ENCODE measurements around the gene RCOR3. TPM values are rescaled to one million over a fixed set of nuclear protein-coding genes. Genes with fewer than 3 reads are reported as not detected.

The RCOR3 gene
- total RNA-seq, 1 donor from 2014 or later = 7.6 TPM

GRCh38 chr1:211326140-211326527 is 67.0 kb downstream of the RCOR3 start:
- TF ChIP-seq, protein P1, sequence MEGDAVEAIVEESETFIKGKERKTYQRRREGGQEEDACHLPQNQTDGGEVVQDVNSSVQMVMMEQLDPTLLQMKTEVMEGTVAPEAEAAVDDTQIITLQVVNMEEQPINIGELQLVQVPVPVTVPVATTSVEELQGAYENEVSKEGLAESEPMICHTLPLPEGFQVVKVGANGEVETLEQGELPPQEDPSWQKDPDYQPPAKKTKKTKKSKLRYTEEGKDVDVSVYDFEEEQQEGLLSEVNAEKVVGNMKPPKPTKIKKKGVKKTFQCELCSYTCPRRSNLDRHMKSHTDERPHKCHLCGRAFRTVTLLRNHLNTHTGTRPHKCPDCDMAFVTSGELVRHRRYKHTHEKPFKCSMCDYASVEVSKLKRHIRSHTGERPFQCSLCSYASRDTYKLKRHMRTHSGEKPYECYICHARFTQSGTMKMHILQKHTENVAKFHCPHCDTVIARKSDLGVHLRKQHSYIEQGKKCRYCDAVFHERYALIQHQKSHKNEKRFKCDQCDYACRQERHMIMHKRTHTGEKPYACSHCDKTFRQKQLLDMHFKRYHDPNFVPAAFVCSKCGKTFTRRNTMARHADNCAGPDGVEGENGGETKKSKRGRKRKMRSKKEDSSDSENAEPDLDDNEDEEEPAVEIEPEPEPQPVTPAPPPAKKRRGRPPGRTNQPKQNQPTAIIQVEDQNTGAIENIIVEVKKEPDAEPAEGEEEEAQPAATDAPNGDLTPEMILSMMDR (IDR thresholded peaks at IDR 0.05; ENCODE audit: insufficient read depth, low read length, severe bottlenecking) = no peak
- peak overlapping the region; percentile 48 for H3K4me3 ChIP-seq (ENCODE audit: low read depth, low read length)
- DNase-seq (ENCODE audit: low read depth) = no peak
- H3K27me3 ChIP-seq (ENCODE audit: control insufficient read depth, insufficient read depth, low read length) = no peaks in the 10 kb centered on the region
- FAIRE-seq = no peak
- no peaks in the 10 kb centered on the region for H3K36me3 ChIP-seq (ENCODE audit: control insufficient read depth, insufficient read depth, low read length)

- DNase-seq (ENCODE audit: low read depth) (no peak), FAIRE-seq (no peak)
- Histone ChIP-seq H3K27me3 (ENCODE audit: control insufficient read depth, insufficient read depth, low read length) (no peaks in the 10 kb centered on the region), H3K36me3 (ENCODE audit: control insufficient read depth, insufficient read depth, low read length) (no peaks in the 10 kb centered on the region), H3K4me3 (ENCODE audit: low read depth, low read length) (peak within 1 kb of the TSS; percentile 48)
- TF ChIP-seq, protein P1 (IDR thresholded peaks at IDR 0.05; ENCODE audit: insufficient read depth, low read length, severe bottlenecking) = no peak
Observed at GRCh38 chr1:211326528-211327345, 67.6 kb downstream of the RCOR3 start, which contains the start of gene TRAF5. TSS of gene TRAF5 (plus strand) at chr1:211326833. CDS start at chr1:211353240, 26,407 bp downstream.

DNA sequence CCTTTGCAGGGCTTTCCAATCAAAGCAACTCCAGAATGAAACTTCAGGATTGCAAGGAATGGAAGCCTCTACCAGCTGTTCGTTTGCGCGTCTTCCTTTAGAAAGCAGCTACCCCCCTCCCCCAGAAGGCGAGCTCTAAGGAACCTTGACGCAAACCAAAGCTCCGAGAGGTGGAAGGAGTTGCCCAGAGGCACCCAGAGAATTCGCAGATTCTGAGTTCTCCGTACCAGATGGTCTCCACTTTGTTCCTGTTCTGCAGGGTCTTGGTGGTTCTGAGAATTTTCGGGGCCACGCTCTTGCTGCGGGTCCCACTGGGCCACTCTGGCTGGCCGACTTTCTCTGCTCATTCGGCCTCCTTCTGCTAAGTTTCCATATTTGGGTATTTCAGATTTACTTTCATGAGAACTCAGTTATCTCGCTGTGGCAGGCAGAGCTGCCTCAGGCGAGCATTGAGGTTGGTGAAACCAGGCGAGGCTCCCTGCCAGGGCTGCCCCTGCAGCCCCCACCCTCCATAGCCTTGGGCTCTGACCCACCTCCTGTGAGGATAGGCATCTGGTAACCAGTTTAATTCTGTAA is 68.3 kb downstream of the RCOR3 start:
- H3K4me3 ChIP-seq (ENCODE audit: low read depth, low read length) = peak overlapping the region; percentile 48
- H3K36me3 ChIP-seq (ENCODE audit: control insufficient read depth, insufficient read depth, low read length) = no peaks in the 10 kb centered on the region
- no peaks in the 10 kb centered on the region for H3K27me3 ChIP-seq (ENCODE audit: control insufficient read depth, insufficient read depth, low read length)
- FAIRE-seq = no peak
- TF ChIP-seq, protein P1 (IDR thresholded peaks at IDR 0.05; ENCODE audit: insufficient read depth, low read length, severe bottlenecking) = no peak
- DNase-seq (ENCODE audit: low read depth) = no peak

DNA sequence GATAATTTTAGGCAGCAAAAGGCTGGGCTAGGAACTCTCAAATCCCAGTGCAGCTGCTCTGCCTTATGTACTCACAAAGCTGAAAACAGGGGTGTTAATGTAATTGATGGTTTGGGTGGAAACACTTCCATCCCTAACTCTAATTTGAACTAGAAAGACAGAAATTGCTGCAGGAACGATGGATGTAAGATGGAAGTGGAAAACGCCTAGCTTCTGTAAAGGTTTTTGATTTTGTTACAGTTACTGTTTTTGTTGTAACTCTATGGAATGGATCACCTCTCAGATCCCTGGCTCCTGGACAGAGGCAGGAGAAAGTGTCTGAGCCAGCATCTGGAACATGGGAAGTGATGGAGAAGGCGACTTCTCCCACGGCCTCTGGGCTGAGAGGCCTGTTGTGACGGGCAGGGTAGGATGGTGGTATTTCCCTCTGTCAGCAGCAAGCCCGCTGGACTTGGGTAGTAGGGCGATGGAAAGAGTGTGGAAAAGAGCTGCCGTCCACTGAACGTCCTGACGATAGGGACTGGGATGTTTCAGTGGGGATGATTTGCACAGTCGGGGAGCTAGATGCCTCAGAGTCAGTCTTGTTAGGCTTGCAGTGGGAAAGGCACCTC is 69.0 kb downstream of the RCOR3 start:
- FAIRE-seq (no peak), DNase-seq (ENCODE audit: low read depth) (no peak)
- TF ChIP-seq, protein P1 (IDR thresholded peaks at IDR 0.05; ENCODE audit: insufficient read depth, low read length, severe bottlenecking) = no peak
- H3K36me3 ChIP-seq (ENCODE audit: control insufficient read depth, insufficient read depth, low read length) = no peaks in the 10 kb centered on the region
- H3K4me3 ChIP-seq (ENCODE audit: low read depth, low read length) = no peak overlapping the region
- no peaks in the 10 kb centered on the region for H3K27me3 ChIP-seq (ENCODE audit: control insufficient read depth, insufficient read depth, low read length)

GRCh38 chr1:211328866-211329475 is 69.8 kb downstream of the RCOR3 start:
- Histone ChIP-seq H3K27me3 (ENCODE audit: control insufficient read depth, insufficient read depth, low read length) (no peaks in the 10 kb centered on the region), H3K36me3 (ENCODE audit: control insufficient read depth, insufficient read depth, low read length) (no peaks in the 10 kb centered on the region), H3K4me3 (ENCODE audit: low read depth, low read length) (no peak overlapping the region)
- TF ChIP-seq, protein P1 (IDR thresholded peaks at IDR 0.05; ENCODE audit: insufficient read depth, low read length, severe bottlenecking) = no peak
- DNase-seq (ENCODE audit: low read depth) = no peak
- FAIRE-seq = no peak
